Measurements from ENCODE around the gene TMEM178A. TPM values are rescaled to one million over a fixed set of nuclear protein-coding genes. Genes with fewer than 3 reads are reported as not detected.
A peak's percentile ranks its signal among the peaks of the same experiment; 100 is the strongest.

TMEM178A gene
- total RNA-seq, 1 donor from 2014 or later = 32.9 TPM

- Mint-ChIP-seq H3K4me1 (ENCODE audit: low read depth) (peaks cover 49% of the 10 kb centered on the region), H3K9me3 (ENCODE audit: low read depth) (no peaks in the 10 kb centered on the region), H3K36me3 (ENCODE audit: insufficient read depth) (no peaks in the 10 kb centered on the region), H3K27ac (no peak overlapping the region), H3K27me3 (no peaks in the 10 kb centered on the region), H3K4me3 (ENCODE audit: low read depth) (no peak overlapping the region)
- TF ChIP-seq CTCF (IDR thresholded peaks at IDR 0.05; ENCODE audit: unreplicated experiment) = no peak
- DNase-seq (ENCODE audit: low spot score, unreplicated experiment) = no peak
These were observed 18.7 kb downstream of the TMEM178A start for GRCh38 chr2:39684464-39684863.

GRCh38 chr2:39685126-39685525 is 19.4 kb downstream of the TMEM178A start:
- Mint-ChIP-seq H3K9me3 (ENCODE audit: low read depth) (no peaks in the 10 kb centered on the region), H3K4me3 (ENCODE audit: low read depth) (no peak overlapping the region), H3K27me3 (no peaks in the 10 kb centered on the region), H3K4me1 (ENCODE audit: low read depth) (peaks cover 48% of the 10 kb centered on the region), H3K27ac (no peak overlapping the region), H3K36me3 (ENCODE audit: insufficient read depth) (no peaks in the 10 kb centered on the region)
- TF ChIP-seq CTCF (IDR thresholded peaks at IDR 0.05; ENCODE audit: unreplicated experiment) = no peak
- no peak for DNase-seq (ENCODE audit: low spot score, unreplicated experiment)

GRCh38 chr2:39686456-39686855 is 20.7 kb downstream of the TMEM178A start:
- Mint-ChIP-seq H3K27me3 (no peaks in the 10 kb centered on the region), H3K36me3 (ENCODE audit: insufficient read depth) (peaks cover 3% of the 10 kb centered on the region), H3K27ac (no peak overlapping the region), H3K9me3 (ENCODE audit: low read depth) (peaks cover 4% of the 10 kb centered on the region), H3K4me3 (ENCODE audit: low read depth) (no peak overlapping the region), H3K4me1 (ENCODE audit: low read depth) (peaks cover 50% of the 10 kb centered on the region)
- TF ChIP-seq CTCF (IDR thresholded peaks at IDR 0.05; ENCODE audit: unreplicated experiment) = no peak
- no peak for DNase-seq (ENCODE audit: low spot score, unreplicated experiment)

- peaks cover 5% of the 10 kb centered on the region for H3K36me3 Mint-ChIP-seq (ENCODE audit: insufficient read depth)
- H3K4me3 Mint-ChIP-seq (ENCODE audit: low read depth) = no peak overlapping the region
- H3K9me3 Mint-ChIP-seq (ENCODE audit: low read depth) = peaks cover 7% of the 10 kb centered on the region
- H3K27ac Mint-ChIP-seq = no peak overlapping the region
- no peaks in the 10 kb centered on the region for H3K27me3 Mint-ChIP-seq
- no peak for DNase-seq (ENCODE audit: low spot score, unreplicated experiment)
- peaks cover 38% of the 10 kb centered on the region for H3K4me1 Mint-ChIP-seq (ENCODE audit: low read depth)
- no peak for TF ChIP-seq CTCF (IDR thresholded peaks at IDR 0.05; ENCODE audit: unreplicated experiment)
These were observed 22.5 kb downstream of the TMEM178A start for GRCh38 chr2:39688181-39688580.

GRCh38 chr2:39689272-39689841 is 23.6 kb downstream of the TMEM178A start:
- no peak for TF ChIP-seq CTCF (IDR thresholded peaks at IDR 0.05; ENCODE audit: unreplicated experiment)
- H3K27ac Mint-ChIP-seq = peak overlapping the region; percentile 29

More at GRCh38 chr2:39689272-39689841, 23.6 kb downstream of the TMEM178A start:
- Mint-ChIP-seq H3K36me3 (ENCODE audit: insufficient read depth) (peaks cover 5% of the 10 kb centered on the region), H3K9me3 (ENCODE audit: low read depth) (peaks cover 7% of the 10 kb centered on the region), H3K4me1 (ENCODE audit: low read depth) (peaks cover 33% of the 10 kb centered on the region), H3K4me3 (ENCODE audit: low read depth) (no peak overlapping the region), H3K27me3 (no peaks in the 10 kb centered on the region)
- no peak for DNase-seq (ENCODE audit: low spot score, unreplicated experiment)

Data from progenitor cell of endocrine pancreas (in vitro differentiated cells).